GM21515 (cell line): ENCODE measurements around the gene CLIP3.

Source experiments
- ATAC-seq: cut with Tn5 transposase; IDR thresholded peaks from one replicate; pipeline ENCODE4 v1.9.1; 2021; ENCODE audit not compliant: unreplicated experiment

CLIP3 gene

DNA sequence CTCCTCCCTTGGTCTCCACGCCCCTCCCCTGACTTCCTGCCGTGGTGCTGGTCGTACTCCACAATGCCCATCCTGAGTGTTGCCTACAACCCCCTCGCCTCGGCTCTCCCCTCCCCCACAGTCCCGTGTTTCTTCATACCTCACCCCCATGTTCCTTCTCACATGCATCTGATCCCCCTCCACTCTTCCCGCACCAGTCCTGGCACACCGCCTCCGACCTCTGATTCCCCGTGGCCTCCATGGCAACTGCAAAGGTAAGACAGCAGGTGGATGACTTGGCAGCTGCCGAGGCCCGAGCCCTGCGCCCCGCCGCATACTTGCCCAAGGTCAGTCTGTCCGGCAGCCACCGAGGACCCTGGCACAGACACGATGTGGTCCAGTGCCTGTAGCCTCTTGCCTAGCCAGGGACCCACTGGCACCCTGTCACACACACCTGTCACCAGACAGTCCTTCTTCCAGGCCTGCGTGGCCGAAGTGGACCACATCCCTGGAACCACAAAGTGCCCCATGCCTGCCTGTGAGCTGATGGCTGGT, 53.8 kb downstream of the CLIP3 start:
- no peak for ATAC-seq

GRCh38 chr19:35978271-35978670, 54.4 kb downstream of the CLIP3 start:
- no peak for ATAC-seq

- no peak for ATAC-seq
Observed at GRCh38 chr19:35977446-35978222, 55.0 kb downstream of the CLIP3 start.

GRCh38 chr19:35975608-35976214, 57.0 kb downstream of the CLIP3 start:
- no peak for ATAC-seq

- ATAC-seq: no peak
Observed at GRCh38 chr19:35973487-35973886, 59.2 kb downstream of the CLIP3 start.

DNA sequence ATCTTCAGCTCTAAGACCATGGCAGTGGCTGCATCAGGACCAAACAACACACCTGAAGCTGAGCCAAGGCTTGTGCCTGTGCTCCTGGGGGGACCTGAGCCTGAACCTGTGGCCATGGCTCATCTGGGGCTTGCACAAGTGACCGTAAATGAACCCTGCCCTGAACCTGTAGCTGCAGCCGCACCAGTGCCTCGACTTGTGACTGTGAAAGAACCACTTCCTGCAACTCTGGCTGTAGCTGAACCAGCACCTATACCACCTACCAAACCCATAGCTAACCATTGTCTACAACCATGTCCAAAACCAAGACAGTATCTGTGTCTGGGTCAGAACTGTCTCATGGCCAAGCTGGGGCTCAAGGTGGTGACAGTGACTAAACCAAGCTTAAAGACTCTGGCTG, 65.9 kb downstream of the CLIP3 start:
- no peak for ATAC-seq
